Measurements from ENCODE around the gene MIEN1. TPM values are rescaled to one million over a fixed set of nuclear protein-coding genes. Genes with fewer than 3 reads are reported as not detected.

The MIEN1 gene
- total and polyA plus RNA-seq, 12 donors: 27.7 to 190 (median 41.1) TPM

DNA sequence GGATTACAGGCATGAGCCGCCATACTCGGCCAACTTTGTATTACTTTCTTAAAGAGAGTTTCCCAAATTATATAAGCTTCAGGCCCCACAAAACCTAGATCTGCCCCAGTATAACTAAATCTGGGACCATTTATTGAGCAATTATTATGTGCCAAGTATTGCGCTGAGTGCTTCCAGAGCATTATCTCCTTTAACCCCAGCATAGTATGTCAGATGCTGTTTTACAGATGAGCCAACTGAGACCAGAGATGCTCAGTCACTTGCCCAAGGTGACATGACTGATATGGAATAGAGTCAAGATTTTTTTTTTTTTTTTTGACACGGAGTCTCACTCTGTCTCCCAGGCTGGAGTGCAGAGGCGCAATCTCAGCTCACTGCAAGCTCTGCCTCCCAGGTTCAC, 32.4 kb downstream of the MIEN1 start:
- TF ChIP-seq CTCF (IDR thresholded peaks at IDR 0.05): no peak

DNA sequence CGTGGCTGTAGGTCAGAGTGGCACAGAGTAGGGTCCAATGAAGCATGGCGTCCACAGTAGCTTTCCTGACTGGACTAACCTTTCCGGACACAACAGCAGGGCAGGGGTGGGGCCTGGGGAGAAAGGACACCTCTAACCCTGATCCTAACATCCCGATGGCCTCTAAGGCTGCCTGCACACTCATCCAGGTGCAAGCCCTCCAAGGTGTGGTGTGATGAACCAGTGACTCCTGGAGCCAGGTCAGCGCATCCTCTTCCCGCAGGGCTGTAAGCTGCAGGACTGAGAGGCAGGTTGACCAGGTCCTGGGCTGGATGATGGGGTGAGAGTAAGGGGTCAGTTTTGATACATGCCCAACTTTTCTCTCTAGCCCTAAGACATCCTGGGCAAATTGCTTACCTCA, 33.6 kb downstream of the MIEN1 start:
- Histone ChIP-seq H3K27ac (no peak overlapping the region), H3K9me3 (no peaks in the 10 kb centered on the region), H3K4me1 (peaks cover 3 to 22% (median 14%) of the 10 kb centered on the region in 9 donors), H3K36me3 (no peaks in the 10 kb centered on the region), H3K4me3 (no peak overlapping the region), H3K27me3 (peaks cover 0 to 30% (median 0%) of the 10 kb centered on the region in 7 donors)
- DNase-seq (no peak), ATAC-seq (no peak)
- WGBS, 2 donors: 86 to 88% methylated on average over 6 of the region's 6 CpGs
- intact Hi-C loops (cut with DNase I): no loop called here
- TF ChIP-seq CTCF (IDR thresholded peaks at IDR 0.05): no peak

More for the DNA sequence above, 32.4 kb downstream of the MIEN1 start:
- no peaks in the 10 kb centered on the region for H3K9me3 ChIP-seq
- WGBS, 2 donors: 89 to 91% methylated on average over 5 of the region's 5 CpGs
- ATAC-seq: no peak
- H3K4me3 ChIP-seq: no peak overlapping the region
- H3K4me1 ChIP-seq: peaks cover 4 to 33% (median 24%) of the 10 kb centered on the region in 9 donors
- DNase-seq: no peak
- H3K36me3 ChIP-seq: no peaks in the 10 kb centered on the region
- no peak overlapping the region for H3K27ac ChIP-seq
- intact Hi-C loops (cut with DNase I): no loop called here
- H3K27me3 ChIP-seq: peaks cover 0 to 33% (median 0%) of the 10 kb centered on the region in 7 donors

GRCh38 chr17:39695089-39695474, 35.2 kb downstream of the MIEN1 start:
- H3K4me1 ChIP-seq: peaks cover 0 to 9% (median 6%) of the 10 kb centered on the region in 9 donors
- H3K4me3 ChIP-seq: no peak overlapping the region
- DNase-seq (no peak), ATAC-seq (no peak)
- peaks cover 0 to 14% (median 0%) of the 10 kb centered on the region in 7 donors for H3K27me3 ChIP-seq
- no peaks in the 10 kb centered on the region for H3K9me3 ChIP-seq
- no peak for TF ChIP-seq CTCF (IDR thresholded peaks at IDR 0.05)
- no peaks in the 10 kb centered on the region for H3K36me3 ChIP-seq
- WGBS, 2 donors: 74 to 86% methylated on average over 2 of the region's 2 CpGs
- intact Hi-C loops (cut with DNase I): no loop called here
- H3K27ac ChIP-seq: no peak overlapping the region

DNA sequence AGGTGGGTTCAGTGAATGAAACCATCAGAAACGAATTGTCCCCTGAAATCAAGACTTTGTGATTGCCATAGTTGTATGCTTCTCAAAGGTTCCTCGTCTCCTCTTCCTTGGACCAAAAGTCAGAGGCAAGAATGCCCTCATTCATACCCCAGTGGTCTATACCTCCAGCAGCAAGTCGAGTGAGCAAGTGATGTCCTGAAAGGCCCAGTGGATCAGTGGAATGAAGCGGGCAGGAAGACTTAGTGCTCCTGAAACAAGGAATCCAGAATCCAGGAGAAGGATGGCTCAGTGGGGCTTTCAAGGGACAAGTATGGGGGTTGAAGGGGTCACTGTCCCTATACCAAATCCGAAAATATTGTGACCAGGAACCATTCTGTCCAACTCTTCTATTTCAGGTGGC, 35.7 kb downstream of the MIEN1 start:
- Histone ChIP-seq H3K9me3 (no peaks in the 10 kb centered on the region), H3K27ac (no peak overlapping the region), H3K4me3 (no peak overlapping the region), H3K27me3 (peaks cover 0 to 9% (median 0%) of the 10 kb centered on the region in 7 donors), H3K36me3 (no peaks in the 10 kb centered on the region), H3K4me1 (peaks cover 0 to 8% (median 3%) of the 10 kb centered on the region in 9 donors)
- ATAC-seq: no peak
- intact Hi-C loops (cut with DNase I): loop anchor here in 1 of 10 donors (5.0 kb wide), 1 partner anchor 33 kb away; no protein-coding TSS in a partner anchor
- DNase-seq: no peak
- WGBS, 2 donors: 92% methylated on average over 5 of the region's 5 CpGs
- TF ChIP-seq CTCF (IDR thresholded peaks at IDR 0.05): no peak

All from heart right ventricle (tissue), 16 donors.